H1 (cell line): ENCODE measurements around the gene USH1G. TPM values are rescaled to one million over a fixed set of nuclear protein-coding genes. Genes with fewer than 3 reads are reported as not detected.

Experiments used
- CTCF ChIA-PET: fragments of 300-600 bp; sonication (Branson Sonifier 250); formaldehyde crosslinking; loops from one replicate; lab custom pipeline; 2021; ENCODE audit not compliant: partially characterized antibody; lab: Charles Lee
- POLR2A ChIA-PET: fragments of 300-600 bp; sonication (Branson Sonifier 250); formaldehyde crosslinking; loops from one replicate; lab custom pipeline; 2021; ENCODE audit warnings: inconsistent platforms; ENCODE audit not compliant: partially characterized antibody; lab: Charles Lee
- DNase-seq, 2 experiments: peaks; one replicate each; pipeline versions ENCODE4 v3.0.0 to v3.0.0-alpha.2; 2010 to 2022; ENCODE audit warnings: low spot score in 2 of 2, low read depth in 1 of 2, mixed read lengths in 1 of 2
- FAIRE-seq: peaks from 2 replicates; lab custom pipeline; 2011; peaks lifted over from hg19 to GRCh38; lab: Jason Lieb, UNC
- H2AFZ ChIP-seq: 2 replicates; pipeline ENCODE4 v1.8.1; 2012; ENCODE audit warnings: low read length, inconsistent platforms
- H2AK5ac ChIP-seq: 2 replicates; pipeline ENCODE4 v1.6.1; 2013; ENCODE audit warnings: low read depth, low read length
- H2BK120ac ChIP-seq: replicated peaks from 2 replicates; pipeline ENCODE3; 2013; ENCODE audit warnings: low read depth, low read length, inconsistent platforms
- H2BK12ac ChIP-seq: 2 replicates; pipeline ENCODE4 v1.6.1; 2013; ENCODE audit warnings: low read depth, low read length
- H2BK15ac ChIP-seq: 2 replicates; pipeline ENCODE4 v1.6.1; 2013; ENCODE audit warnings: low read length
- H2BK20ac ChIP-seq: 2 replicates; pipeline ENCODE4 v1.6.1; 2013; ENCODE audit warnings: low read length
- H2BK5ac ChIP-seq: 2 replicates; pipeline ENCODE4 v1.6.1; 2013; ENCODE audit warnings: low read depth, low read length
- H3K14ac ChIP-seq: 2 replicates; pipeline ENCODE4 v1.6.1; 2013; ENCODE audit warnings: inconsistent platforms; ENCODE audit not compliant: insufficient read length
- H3K18ac ChIP-seq: 2 replicates; pipeline ENCODE4 v1.6.1; 2013; ENCODE audit warnings: low read length; ENCODE audit errors: extremely low read depth
- H3K23ac ChIP-seq: 2 replicates; pipeline ENCODE4 v1.6.1; 2013; ENCODE audit warnings: inconsistent platforms; ENCODE audit not compliant: insufficient read length
- H3K23me2 ChIP-seq: 2 replicates; pipeline ENCODE4 v1.6.1; 2013; ENCODE audit warnings: low read depth, low read length
- H3K27ac ChIP-seq: 2 replicates; pipeline ENCODE4 v1.6.1; 2011; ENCODE audit warnings: low read depth, low read length, inconsistent platforms
- H3K27me3 ChIP-seq, 4 experiments: replicated peaks in 1 of 4; 1 replicate in 1 of 4; 2 replicates in 3 of 4; pipeline versions ENCODE4 v1.6.1 to v1.8.1; 2011 to 2013; ENCODE audit warnings: low read length in 3 of 4, mild to moderate bottlenecking in 3 of 4, inconsistent platforms in 2 of 4, mixed read lengths in 2 of 4, moderate library complexity in 1 of 4; ENCODE audit not compliant: control insufficient read depth in 3 of 4, insufficient read depth in 3 of 4; ENCODE audit errors: extremely low read depth in 1 of 4
- H3K36me3 ChIP-seq, 4 experiments: 2 replicates each; pipeline versions ENCODE4 v1.6.1 to v1.8.1; 2011 to 2013; ENCODE audit warnings: mild to moderate bottlenecking in 4 of 4, low read length in 3 of 4, moderate library complexity in 2 of 4, control low read depth in 1 of 4, inconsistent platforms in 1 of 4; ENCODE audit not compliant: insufficient read depth in 4 of 4, control insufficient read depth in 2 of 4
- H3K4ac ChIP-seq: replicated peaks from 2 replicates; pipeline ENCODE3; 2013; ENCODE audit warnings: low read length, low read depth, mixed read lengths, inconsistent platforms; ENCODE audit not compliant: insufficient read length
- H3K4me1 ChIP-seq, 4 experiments: replicated peaks in 1 of 4; 1 replicate in 1 of 4; 2 replicates in 3 of 4; pipeline versions ENCODE4 v1.6.1 to v1.8.1; 2011 to 2013; ENCODE audit warnings: low read length in 3 of 4, inconsistent platforms in 2 of 4, mixed read lengths in 1 of 4; ENCODE audit not compliant: insufficient read depth in 4 of 4, control insufficient read depth in 3 of 4
- H3K4me2 ChIP-seq, 2 experiments: 2 replicates each; pipeline versions ENCODE4 v1.6.1 to v1.8.1; 2011 to 2013; ENCODE audit warnings: low read depth in 2 of 2, low read length in 2 of 2, control low read depth in 1 of 2, inconsistent platforms in 1 of 2, mild to moderate bottlenecking in 1 of 2; ENCODE audit not compliant: insufficient read depth in 1 of 2
- H3K4me3 ChIP-seq, 4 experiments: fragments of 200-600, 300-600 bp in 1 of 4; sonication (generic), shearing (Covaris generic), sonication (Bioruptor Twin) in 1 of 4; 2 replicates each; pipeline versions ENCODE4 v1.5.1 to v1.8.1; 2011 to 2016; ENCODE audit warnings: low read length in 4 of 4, low read depth in 3 of 4, control low read depth in 2 of 4, inconsistent platforms in 2 of 4, mild to moderate bottlenecking in 2 of 4, mixed read lengths in 1 of 4, moderate library complexity in 1 of 4; ENCODE audit not compliant: insufficient read depth in 2 of 4; ENCODE audit errors: extremely low read depth in 1 of 4
- H3K56ac ChIP-seq: replicated peaks from 2 replicates; pipeline ENCODE3; 2013; ENCODE audit warnings: low read depth, mild to moderate bottlenecking, mixed read lengths, low read length, inconsistent platforms; ENCODE audit not compliant: insufficient read length
- H3K79me1 ChIP-seq: 2 replicates; pipeline ENCODE4 v1.6.1; 2013; ENCODE audit warnings: low read depth, low read length, control low read depth
- H3K79me2 ChIP-seq, 2 experiments: 2 replicates each; pipeline versions ENCODE4 v1.6.1 to v1.8.1; 2012 to 2013; ENCODE audit warnings: low read length in 2 of 2, mild to moderate bottlenecking in 2 of 2, inconsistent platforms in 1 of 2; ENCODE audit not compliant: insufficient read depth in 2 of 2, control insufficient read depth in 1 of 2
- H3K9ac ChIP-seq, 4 experiments: replicated peaks in 1 of 4; 1 replicate in 1 of 4; 2 replicates in 3 of 4; pipeline versions ENCODE4 v1.6.1 to v1.8.1; 2011 to 2013; ENCODE audit warnings: low read depth in 3 of 4, low read length in 3 of 4, control low read depth in 2 of 4, mild to moderate bottlenecking in 2 of 4, moderate library complexity in 2 of 4, inconsistent platforms in 1 of 4; ENCODE audit errors: extremely low read depth in 1 of 4
- H3K9me3 ChIP-seq, 2 experiments: 2 replicates each; pipeline versions ENCODE4 v1.6.1 to v1.8.1; 2012 to 2013; ENCODE audit warnings: mild to moderate bottlenecking in 2 of 2, moderate library complexity in 2 of 2, control low read depth in 1 of 2, inconsistent platforms in 1 of 2, low read depth in 1 of 2, low read length in 1 of 2, mixed read lengths in 1 of 2; ENCODE audit not compliant: insufficient read depth in 2 of 2
- H4K20me1 ChIP-seq, 2 experiments: replicated peaks in 1 of 2; 2 replicates each; pipeline versions ENCODE3 to v1.8.1; 2011 to 2013; ENCODE audit warnings: inconsistent platforms in 2 of 2, low read length in 2 of 2, mild to moderate bottlenecking in 1 of 2; ENCODE audit not compliant: insufficient read depth in 2 of 2, control insufficient read depth in 1 of 2
- H4K5ac ChIP-seq: 2 replicates; pipeline ENCODE4 v1.6.1; 2013; ENCODE audit warnings: low read length, low read depth, mixed read lengths, inconsistent platforms; ENCODE audit not compliant: insufficient read length
- H4K8ac ChIP-seq: 2 replicates; pipeline ENCODE4 v1.8.0; 2013; ENCODE audit warnings: mild to moderate bottlenecking, moderate library complexity, low read length, inconsistent platforms; ENCODE audit not compliant: insufficient read depth; ENCODE audit errors: extremely low read depth
- H4K91ac ChIP-seq: replicated peaks from 2 replicates; pipeline ENCODE3; 2013; ENCODE audit warnings: low read length, mixed read lengths, inconsistent platforms; ENCODE audit not compliant: insufficient read length
- ASH2L ChIP-seq: fragments of 200-600, 300-600 bp; sonication (generic); IDR thresholded peaks from one replicate; pipeline ENCODE4 v1.7.1; 2017; ENCODE audit warnings: low read length
- CEBPB ChIP-seq: IDR thresholded peaks from 2 replicates; pipeline ENCODE4 v1.6.1; 2012; ENCODE audit warnings: low read depth, low read length
- EGR1 ChIP-seq: IDR thresholded peaks from 2 replicates; pipeline ENCODE4 v1.6.1; 2011; ENCODE audit warnings: low read depth, low read length, borderline replicate concordance
- JUN ChIP-seq: IDR thresholded peaks from 2 replicates; pipeline ENCODE4 v1.6.1; 2011; ENCODE audit warnings: low read depth, mild to moderate bottlenecking, improper control_type of control experiment, low read length
- KDM4A ChIP-seq: IDR thresholded peaks from one replicate; pipeline ENCODE4 v1.7.1; 2012; ENCODE audit warnings: low read depth, mild to moderate bottlenecking, moderate library complexity, low read length, inconsistent platforms; ENCODE audit not compliant: severe bottlenecking
- NANOG ChIP-seq: IDR thresholded peaks from 2 replicates; pipeline ENCODE4 v1.6.1; 2011; ENCODE audit warnings: low read length, low read depth, mild to moderate bottlenecking, inconsistent platforms; ENCODE audit not compliant: insufficient read depth, poor library complexity, severe bottlenecking
- POLR2A ChIP-seq, 2 experiments: IDR thresholded peaks; 1 replicate in 1 of 2; 2 replicates in 1 of 2; pipeline ENCODE4 v1.6.1; 2011; ENCODE audit warnings: low read depth in 2 of 2, low read length in 2 of 2, mild to moderate bottlenecking in 2 of 2; ENCODE audit errors: control extremely low read depth in 1 of 2
- POLR2AphosphoS5 ChIP-seq: IDR thresholded peaks from 2 replicates; pipeline ENCODE4 v1.6.1; 2011; ENCODE audit warnings: low read depth, low read length
- RNF2 ChIP-seq: fragments of 200-900, 300-1000 bp; sonication (generic); IDR thresholded peaks from 2 replicates; pipeline ENCODE4 v1.7.1; 2016; ENCODE audit warnings: borderline replicate concordance, low read depth, mild to moderate bottlenecking, antibody characterized with exemption, low read length; ENCODE audit not compliant: poor library complexity, severe bottlenecking; ENCODE audit errors: missing control alignments
- SIN3A ChIP-seq, 2 experiments: IDR thresholded peaks in 1 of 2; conservative IDR thresholded peaks in 1 of 2; 2 replicates each; pipeline ENCODE4 v1.6.1; 2011 to 2012; ENCODE audit warnings: low read length in 2 of 2, improper control_type of control experiment in 1 of 2, low read depth in 1 of 2, mild to moderate bottlenecking in 1 of 2
- SIX5 ChIP-seq: IDR thresholded peaks from 2 replicates; pipeline ENCODE4 v1.6.1; 2011; ENCODE audit warnings: mild to moderate bottlenecking, low read depth, low read length
- SP4 ChIP-seq: IDR thresholded peaks from 2 replicates; pipeline ENCODE4 v1.6.1; 2012; ENCODE audit warnings: low read length, inconsistent platforms
- WGBS, 2 experiments: shearing (Covaris generic) in 1 of 2; methylation state at CpG; one replicate each; pipeline versions ENCODE4 v1.1.6 to v1.1.7; 2013 to 2015; ENCODE audit warnings: low lambda C conversion rate in 2 of 2, mixed read lengths in 2 of 2, inconsistent platforms in 1 of 2, low coverage in 1 of 2, missing lambda C conversion rate in 1 of 2; ENCODE audit not compliant: insufficient replicate concordance in 2 of 2, insufficient coverage in 1 of 2, insufficient read length in 1 of 2; ENCODE audit errors: extremely low coverage in 1 of 2, missing lambda C conversion rate in 1 of 2; 5-methylcytosine and 5-hydroxymethylcytosine counted together
- polyA plus RNA-seq, 7 experiments: library from polyadenylated mRNA; depleted of rRNA in 3 of 7; stranded (reverse) in 5 of 7; unstranded in 2 of 7; fragments of >200 nt in 5 of 7; fragments of 200-250 nt in 2 of 7; gene quantifications; 1 replicate in 5 of 7; 2 replicates in 1 of 7; 4 replicates in 1 of 7; pipeline versions ENCODE4 v1.2.1 to v1.2.3, GENCODE V29; 2011 to 2013; ENCODE audit warnings: missing spikeins in 2 of 7, mixed read lengths in 2 of 7
- total RNA-seq: library from RNA; stranded (reverse); fragmentation: NEBNext Ultra II Directional; extraction: Animal tissue kit (Norgen Biotek cat#: 25700); gene quantifications from 2 replicates; pipeline ENCODE4 v1.2.1, GENCODE V29; 2021

The USH1G gene
- total and polyA plus RNA-seq, 2 of the 8 experiments (the other 6 are each of a cell fraction or from before 2014, with no cell fraction given): 1.6 to 4.3 TPM

- Histone ChIP-seq H3K36me3 (no peaks in the 10 kb centered on the region), H3K9ac (no peak overlapping the region), H3K4me2 (no peak overlapping the region), H4K91ac (no peak overlapping the region), H2BK12ac (0 out of 2 replicates have a peak overlapping the region, but pooled peaks have one; percentile 68), H2AFZ (no peak overlapping the region), H3K56ac (no peak overlapping the region), H2BK15ac (no peak overlapping the region), H3K23ac (no peak overlapping the region), H3K27me3 (peaks cover 0 to 6% (median 0%) of the 10 kb centered on the region in 4 experiments; a peak in 1 of 7 replicates), H3K4ac (no peak overlapping the region), H2AK5ac (0 out of 2 replicates have a peak overlapping the region, but pooled peaks have one; percentile 82), H2BK20ac (no peak overlapping the region), H3K14ac (no peak overlapping the region), H3K18ac (no peak overlapping the region), H4K8ac (no peak overlapping the region), H3K79me2 (no peaks in the 10 kb centered on the region), H2BK120ac (no peak overlapping the region), H3K4me3 (no peak overlapping the region), H3K79me1 (no peaks in the 10 kb centered on the region; the same call in 1 of the 2 replicates), H4K20me1 (peaks cover 0 to 2% of the 10 kb centered on the region in 2 experiments), H3K9me3 (no peaks in the 10 kb centered on the region), H3K23me2 (no peaks in the 10 kb centered on the region), H4K5ac (no peak overlapping the region), H3K27ac (no peak overlapping the region), H3K4me1 (peaks cover 0 to 5% (median 2%) of the 10 kb centered on the region in 4 experiments; a peak in 2 of 7 replicates), H2BK5ac (no peak overlapping the region; the same call in 1 of the 2 replicates)
- DNase-seq: no peak
- TF ChIP-seq SIN3A (conservative IDR thresholded peaks at IDR 0.05 in 1 of 2, IDR thresholded peaks at IDR 0.05 in 1 of 2; ENCODE audit: low read depth in 1 of 2, low read length in 2 of 2): no peak
- TF ChIP-seq ASH2L: no peak
- TF ChIP-seq SP4: no peak
- TF ChIP-seq NANOG: no peak
- TF ChIP-seq SIX5: no peak
- TF ChIP-seq JUN: no peak
- TF ChIP-seq POLR2A (IDR thresholded peaks at IDR 0.05; ENCODE audit: control extremely low read depth in 1 of 2, low read depth in 2 of 2, low read length in 2 of 2): no peak
- TF ChIP-seq CEBPB: no peak
- no peak for TF ChIP-seq KDM4A
- no peak for TF ChIP-seq EGR1
- no peak for TF ChIP-seq POLR2AphosphoS5
- no peak for TF ChIP-seq RNF2
- POLR2A ChIA-PET: interaction anchor here (0.7 to 1.2 kb wide), 2 partner anchors 37 to 61 kb away, joined by 3 read pairs; partner anchors contain the start of gene MRPL58
- CTCF ChIA-PET: interaction anchor here (0.9 to 49.9 kb wide), 4 partner anchors 0 to 85 kb away, joined by 3 to 1072 read pairs (median 538); partner anchors contain the start of genes OTOP2, OTOP3 and USH1G
- 97% methylated on average over 3 of the region's 3 CpGs; no CpG with 5 or more reads in 1 of the 2 experiments for WGBS, 2 experiments
- FAIRE-seq: no peak
Observed at GRCh38 chr17:74951065-74951464, 28.0 kb upstream of the USH1G start.
